ENCODE results near the gene LOXL3. TPM values are rescaled to one million over a fixed set of nuclear protein-coding genes. Genes with fewer than 3 reads are reported as not detected.

The LOXL3 gene
- total and polyA plus RNA-seq, 2 of the 8 experiments (the other 6 are each of a cell fraction or from before 2014, with no cell fraction given): 22.4 to 27.2 TPM

GRCh38 chr2:74489906-74490305, 63.8 kb downstream of the LOXL3 start:
- no peak for TF ChIP-seq JUN (IDR thresholded peaks at IDR 0.05; ENCODE audit: low read depth, low read length)
- no peak for TF ChIP-seq BCL11A (IDR thresholded peaks at IDR 0.05; ENCODE audit: low read depth in 2 of 2, low read length in 2 of 2)
- TF ChIP-seq POU5F1 (IDR thresholded peaks at IDR 0.05; ENCODE audit: low read depth, low read length): no peak
- no peak for TF ChIP-seq KDM4A (IDR thresholded peaks at IDR 0.05; ENCODE audit: low read depth, low read length, severe bottlenecking)
- TF ChIP-seq BACH1 (IDR thresholded peaks at IDR 0.05; ENCODE audit: low read length): no peak
- no peak for TF ChIP-seq FOSL1 (IDR thresholded peaks at IDR 0.05; ENCODE audit: insufficient read depth, low read depth, low read length)
- Histone ChIP-seq H2BK15ac (ENCODE audit: low read length) (no peak overlapping the region), H3K9me3 (ENCODE audit: insufficient read depth in 2 of 2, low read depth in 1 of 2, low read length in 1 of 2) (no peaks in the 10 kb centered on the region), H2AFZ (ENCODE audit: low read length) (no peak overlapping the region), H3K18ac (ENCODE audit: extremely low read depth, low read length) (no peak overlapping the region), H3K4me2 (ENCODE audit: insufficient read depth in 1 of 2, low read depth in 2 of 2, low read length in 2 of 2) (no peak overlapping the region), H3K79me2 (ENCODE audit: control insufficient read depth in 1 of 2, insufficient read depth in 2 of 2, low read length in 2 of 2) (no peaks in the 10 kb centered on the region), H3K9ac (replicated peaks in 1 of 4; ENCODE audit: extremely low read depth in 1 of 4, low read depth in 3 of 4, low read length in 3 of 4) (no peak overlapping the region), H3K79me1 (ENCODE audit: low read depth, low read length) (no peaks in the 10 kb centered on the region), H4K91ac (replicated peaks; ENCODE audit: insufficient read length, low read length) (no peak overlapping the region), H3K14ac (ENCODE audit: insufficient read length) (no peak overlapping the region), H3K27me3 (replicated peaks in 1 of 4; ENCODE audit: control insufficient read depth in 3 of 4, extremely low read depth in 1 of 4, insufficient read depth in 3 of 4, low read length in 3 of 4) (peaks cover 0 to under 1% (median under 1%) of the 10 kb centered on the region in 4 experiments; a peak in 3 of 7 replicates), H3K23ac (ENCODE audit: insufficient read length) (no peak overlapping the region), H2AK5ac (ENCODE audit: low read depth, low read length) (no peak overlapping the region), H3K23me2 (ENCODE audit: low read depth, low read length) (no peaks in the 10 kb centered on the region), H3K4ac (replicated peaks; ENCODE audit: insufficient read length, low read depth, low read length) (no peak overlapping the region), H3K36me3 (ENCODE audit: control insufficient read depth in 2 of 4, insufficient read depth in 4 of 4, low read length in 3 of 4) (peaks cover 7 to 22% (median 18%) of the 10 kb centered on the region in 4 experiments), H4K20me1 (replicated peaks in 1 of 2; ENCODE audit: control insufficient read depth in 1 of 2, insufficient read depth in 2 of 2, low read length in 2 of 2) (peaks cover 2 to 9% of the 10 kb centered on the region in 2 experiments), H2BK20ac (ENCODE audit: low read length) (no peak overlapping the region), H3K4me1 (replicated peaks in 1 of 4; ENCODE audit: control insufficient read depth in 3 of 4, insufficient read depth in 4 of 4, low read length in 3 of 4) (no peaks in the 10 kb centered on the region), H3K27ac (ENCODE audit: low read depth, low read length) (no peak overlapping the region), H3K56ac (replicated peaks; ENCODE audit: insufficient read length, low read depth, low read length) (no peak overlapping the region), H2BK12ac (ENCODE audit: low read depth, low read length) (no peak overlapping the region), H3K4me3 (ENCODE audit: extremely low read depth in 1 of 4, insufficient read depth in 2 of 4, low read depth in 3 of 4, low read length in 4 of 4) (no peak overlapping the region), H4K8ac (ENCODE audit: extremely low read depth, insufficient read depth, low read length) (no peak overlapping the region), H4K5ac (ENCODE audit: insufficient read length, low read depth, low read length) (no peak overlapping the region), H2BK5ac (ENCODE audit: low read depth, low read length) (no peak overlapping the region), H2BK120ac (replicated peaks; ENCODE audit: low read depth, low read length) (no peak overlapping the region)
- no peak for DNase-seq (ENCODE audit: low read depth in 1 of 2, low spot score in 2 of 2)
- POLR2A ChIA-PET (ENCODE audit: partially characterized antibody): interaction anchor here (0.9 to 2.9 kb wide), 5 partner anchors 10 to 42 kb away, joined by 3 to 10 read pairs (median 4); partner anchors contain the start of genes LBX2 and PCGF1
- WGBS, 2 experiments (ENCODE audit: extremely low coverage in 1 of 2, insufficient coverage in 1 of 2, insufficient read length in 1 of 2, insufficient replicate concordance in 2 of 2, low coverage in 1 of 2, low lambda C conversion rate in 2 of 2, missing lambda C conversion rate in 1 of 2): 92% methylated on average over 5 of the region's 9 CpGs; no CpG with 5 or more reads in 1 of the 2 experiments
- CTCF ChIA-PET (ENCODE audit: partially characterized antibody): interaction anchor here (1.0 to 6.9 kb wide), 5 partner anchors 11 to 97 kb away, joined by 3 to 37 read pairs (median 7); partner anchors contain the start of genes INO80B and LBX2
- FAIRE-seq: no peak
